HepG2 (cell line): ENCODE data around the gene PPP1R12C. TPM values are rescaled to one million over a fixed set of nuclear protein-coding genes. Genes with fewer than 3 reads are reported as not detected.

Source experiments
- ATAC-seq: fragments of 200-7000 bp; cut with Tn5 transposase; 3 replicates; pipeline ENCODE4 v1.9.1; 2020; ENCODE audit warnings: mild to moderate bottlenecking, moderate library complexity
- BruUV-seq: library from RNA; stranded (reverse); fragments of 400-500 nt; replicated peaks from 2 replicates; lab custom pipeline; 2021; lab: Mats Ljungman, UMichigan
- CTCF ChIA-PET: fragments of 300-600 bp; formaldehyde crosslinking; extraction: SDS; loops from one replicate; lab custom pipeline; 2021; ENCODE audit warnings: low total read pairs, inconsistent platforms, low intra/inter-chr PET ratio; lab: Yijun Ruan, JAX
- POLR2A ChIA-PET: fragments of 350-600 bp; sonication (Branson Sonifier 250); formaldehyde crosslinking; loops from one replicate; lab custom pipeline; 2020; ENCODE audit warnings: antibody characterized with exemption, inconsistent platforms; lab: Yijun Ruan, JAX
- DNase-seq: peaks from one replicate; pipeline ENCODE4 v3.0.0-alpha.2; 2015; ENCODE audit warnings: low spot score
- FAIRE-seq: peaks from 3 replicates; lab custom pipeline; 2011; peaks lifted over from hg19 to GRCh38; lab: Jason Lieb, UNC
- H2AFZ ChIP-seq: one replicate; pipeline ENCODE4 v1.6.1; 2011; ENCODE audit warnings: low read length, inconsistent platforms
- H3K27ac ChIP-seq: fragments of 300-600 bp; 3 replicates; pipeline ENCODE4 v1.8.0; 2011; ENCODE audit warnings: mixed run types, mild to moderate bottlenecking, mixed read lengths, low read length, inconsistent platforms; ENCODE audit not compliant: insufficient read depth; ENCODE audit errors: extremely low read length
- H3K27me3 ChIP-seq, 2 experiments: fragments of 200-600 bp in 1 of 2; 2 replicates in 1 of 2; 3 replicates in 1 of 2; pipeline versions ENCODE4 v1.6.0 to v1.8.0; 2011; ENCODE audit warnings: low read length in 2 of 2, mild to moderate bottlenecking in 2 of 2, moderate library complexity in 2 of 2, inconsistent platforms in 1 of 2; ENCODE audit not compliant: insufficient read depth in 2 of 2, control insufficient read depth in 1 of 2
- H3K36me3 ChIP-seq, 2 experiments: fragments of 200-600 bp in 1 of 2; replicated peaks in 1 of 2; 2 replicates in 1 of 2; 3 replicates in 1 of 2; pipeline versions ENCODE4 v1.5.1 to v1.8.0; 2011; ENCODE audit warnings: low read length in 2 of 2, inconsistent platforms in 1 of 2; ENCODE audit not compliant: insufficient read depth in 2 of 2, control insufficient read depth in 1 of 2
- H3K4me1 ChIP-seq: 2 replicates; pipeline ENCODE4 v1.5.1; 2012; ENCODE audit warnings: low read length, inconsistent platforms; ENCODE audit not compliant: insufficient read depth
- H3K4me2 ChIP-seq: 2 replicates; pipeline ENCODE4 v1.6.0; 2011; ENCODE audit warnings: low read depth, low read length, inconsistent platforms
- H3K4me3 ChIP-seq, 3 experiments: fragments of 200-600 bp in 1 of 3; sonication (generic), shearing (Covaris generic) in 1 of 3; replicated peaks in 1 of 3; 2 replicates each; pipeline ENCODE4 v1.5.1; 2011 to 2016; ENCODE audit warnings: low read length in 3 of 3, inconsistent platforms in 2 of 3, low read depth in 2 of 3, mild to moderate bottlenecking in 2 of 3, control low read depth in 1 of 3, mixed read lengths in 1 of 3; ENCODE audit not compliant: insufficient read depth in 1 of 3
- H3K79me2 ChIP-seq: one replicate; pipeline ENCODE4 v1.6.1; 2011; ENCODE audit warnings: low read length, inconsistent platforms; ENCODE audit not compliant: insufficient read depth
- H3K9ac ChIP-seq: 2 replicates; pipeline ENCODE4 v1.6.0; 2011; ENCODE audit warnings: mild to moderate bottlenecking, low read depth, low read length, inconsistent platforms; ENCODE audit not compliant: insufficient read depth
- H3K9me3 ChIP-seq: 2 replicates; pipeline ENCODE4 v1.5.1; 2012; ENCODE audit warnings: mild to moderate bottlenecking, low read length
- H4K20me1 ChIP-seq: 2 replicates; pipeline ENCODE4 v1.6.0; 2011; ENCODE audit warnings: inconsistent platforms, mild to moderate bottlenecking, low read length, moderate library complexity; ENCODE audit not compliant: insufficient read depth
- PTBP1 ChIP-seq: fragments of 200-400 bp; formaldehyde crosslinking; IDR thresholded peaks from 2 replicates; pipeline ENCODE4 v1.6.1; 2018; ENCODE audit warnings: low read length, low read depth; ENCODE audit not compliant: poor library complexity, severe bottlenecking
- RBFOX2 ChIP-seq: fragments of 200-400 bp; formaldehyde crosslinking; IDR thresholded peaks from 2 replicates; pipeline ENCODE4 v1.6.1; 2017; ENCODE audit warnings: low read depth, mild to moderate bottlenecking, low read length
- ZNF264 ChIP-seq: sonication (generic); formaldehyde crosslinking; IDR thresholded peaks from 2 replicates; pipeline ENCODE4 v1.4.0; 2020; ENCODE audit warnings: missing genetic modification reagents
- WGBS: methylation state at CpG from one replicate; pipeline ENCODE4 v1.1.6; 2017; ENCODE audit warnings: low lambda C conversion rate; 5-methylcytosine and 5-hydroxymethylcytosine counted together
- in situ Hi-C: cut with HindIII; loops from 2 replicates; pipeline ENCODE4 v1.10.0; 2017; ENCODE audit warnings: low pct_unique_long_range_greater_than_20kb; ENCODE audit not compliant: extremely low pct_ligation_motif_present
- intact Hi-C: fragments of 100-400 bp; cut with micrococcal nuclease; formaldehyde crosslinking; loops from one replicate; pipeline ENCODE4 v1.10.0; 2022; ENCODE audit not compliant: unreplicated experiment
- polyA plus RNA-seq, 8 experiments: library from polyadenylated mRNA; depleted of rRNA in 3 of 8; stranded (reverse) in 7 of 8; unstranded in 1 of 8; fragments of >200 nt; fragmentation: Illumina TruSeq in 4 of 8; extraction: Trizol in 4 of 8; gene quantifications; 2 replicates each; pipeline versions ENCODE4 v1.2.1 to v1.2.3, GENCODE V29; 2011 to 2016; ENCODE audit warnings: low read depth in 4 of 8, missing spikeins in 1 of 8, mixed read lengths in 1 of 8; ENCODE audit not compliant: insufficient read depth in 1 of 8
- total RNA-seq, 5 experiments: library from RNA; depleted of rRNA; stranded (reverse); fragments of >200 nt; fragmentation: Illumina TruSeq; extraction: Trizol; gene quantifications; 2 replicates each; pipeline ENCODE4 v1.2.3, GENCODE V29; 2016; ENCODE audit warnings: low read depth in 1 of 5
- TF ChIP-seq, protein P1 (sequence below): sonication (generic); formaldehyde crosslinking; IDR thresholded peaks from 2 replicates; pipeline ENCODE4 v1.4.0; 2020; ENCODE audit warnings: missing genetic modification reagents

Gene PPP1R12C
- total and polyA plus RNA-seq, 2 of the 13 experiments (the other 11 are each of a cell fraction or from before 2014, with no cell fraction given) = 29.7 to 30.3 TPM

DNA sequence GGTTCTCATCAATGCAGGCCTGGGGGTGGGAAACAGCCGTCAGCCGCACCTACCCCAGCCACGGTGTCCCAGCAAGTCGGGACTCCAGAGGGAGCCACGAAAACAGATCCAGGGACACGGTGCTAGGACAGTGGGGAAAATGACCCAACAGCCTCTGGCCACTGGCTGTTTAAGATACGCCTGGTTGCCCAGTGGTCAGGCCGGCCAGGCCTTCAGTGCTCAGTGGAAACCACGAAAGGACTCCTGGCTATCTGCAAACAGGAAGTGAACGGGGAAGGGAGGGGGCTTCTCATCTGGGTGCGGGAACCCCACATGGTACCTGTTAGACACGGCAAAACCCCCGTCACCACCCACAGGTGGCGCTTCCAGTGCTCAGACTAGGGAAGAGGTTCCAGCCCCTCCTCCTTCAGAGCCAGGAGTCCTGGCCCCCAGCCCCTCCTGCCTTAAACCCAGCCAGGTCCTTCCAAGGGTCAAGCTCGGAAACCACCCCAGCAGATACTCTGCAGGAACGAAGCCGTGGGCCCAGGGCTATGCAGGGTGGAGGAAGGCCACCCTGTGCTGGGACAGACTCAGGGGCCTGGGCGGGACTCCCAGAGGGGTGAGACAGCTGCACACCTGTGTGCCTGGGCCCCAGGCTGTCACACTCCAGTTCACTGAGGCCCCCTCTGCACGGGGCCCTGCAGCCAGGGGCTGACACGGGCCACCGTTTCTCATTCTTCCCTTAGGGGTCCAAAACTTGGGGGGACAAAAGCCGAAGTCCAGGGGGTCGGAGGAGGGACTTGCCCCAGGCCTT is 4.5 kb downstream of the PPP1R12C start:
- Histone ChIP-seq H3K27ac (no peak overlapping the region), H3K4me3 (no peak overlapping the region), H2AFZ (no peak overlapping the region), H4K20me1 (peaks cover 14% of the 10 kb centered on the region), H3K4me2 (no peak overlapping the region), H3K79me2 (peaks cover 32% of the 10 kb centered on the region), H3K9ac (0 out of 2 replicates have a peak overlapping the region, but pooled peaks have one; percentile 29), H3K36me3 (peaks cover 5 to 7% of the 10 kb centered on the region in 2 experiments; a peak in 4 of 5 replicates)
- ChIA-PET POLR2A (no interaction called here), CTCF (no interaction called here)
- in situ Hi-C loops (no loop called here), intact Hi-C loops (no loop called here)
- no TSS peak for BruUV-seq
- DNase-seq = no peak
- FAIRE-seq = no peak
- TF ChIP-seq, protein P1, sequence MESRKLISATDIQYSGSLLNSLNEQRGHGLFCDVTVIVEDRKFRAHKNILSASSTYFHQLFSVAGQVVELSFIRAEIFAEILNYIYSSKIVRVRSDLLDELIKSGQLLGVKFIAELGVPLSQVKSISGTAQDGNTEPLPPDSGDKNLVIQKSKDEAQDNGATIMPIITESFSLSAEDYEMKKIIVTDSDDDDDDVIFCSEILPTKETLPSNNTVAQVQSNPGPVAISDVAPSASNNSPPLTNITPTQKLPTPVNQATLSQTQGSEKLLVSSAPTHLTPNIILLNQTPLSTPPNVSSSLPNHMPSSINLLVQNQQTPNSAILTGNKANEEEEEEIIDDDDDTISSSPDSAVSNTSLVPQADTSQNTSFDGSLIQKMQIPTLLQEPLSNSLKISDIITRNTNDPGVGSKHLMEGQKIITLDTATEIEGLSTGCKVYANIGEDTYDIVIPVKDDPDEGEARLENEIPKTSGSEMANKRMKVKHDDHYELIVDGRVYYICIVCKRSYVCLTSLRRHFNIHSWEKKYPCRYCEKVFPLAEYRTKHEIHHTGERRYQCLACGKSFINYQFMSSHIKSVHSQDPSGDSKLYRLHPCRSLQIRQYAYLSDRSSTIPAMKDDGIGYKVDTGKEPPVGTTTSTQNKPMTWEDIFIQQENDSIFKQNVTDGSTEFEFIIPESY = peak; percentile 13; the same call in 1 of the 2 replicates
- TF ChIP-seq PTBP1 = no peak
- TF ChIP-seq, all 625 proteins: peak for 1
- 100% methylated on average over 6 of the region's 23 CpGs for WGBS
- H3K9me3 ChIP-seq = no peaks in the 10 kb centered on the region
- no peaks in the 10 kb centered on the region for H3K27me3 ChIP-seq
- no peak for ATAC-seq
- peaks cover 25% of the 10 kb centered on the region for H3K4me1 ChIP-seq

DNA sequence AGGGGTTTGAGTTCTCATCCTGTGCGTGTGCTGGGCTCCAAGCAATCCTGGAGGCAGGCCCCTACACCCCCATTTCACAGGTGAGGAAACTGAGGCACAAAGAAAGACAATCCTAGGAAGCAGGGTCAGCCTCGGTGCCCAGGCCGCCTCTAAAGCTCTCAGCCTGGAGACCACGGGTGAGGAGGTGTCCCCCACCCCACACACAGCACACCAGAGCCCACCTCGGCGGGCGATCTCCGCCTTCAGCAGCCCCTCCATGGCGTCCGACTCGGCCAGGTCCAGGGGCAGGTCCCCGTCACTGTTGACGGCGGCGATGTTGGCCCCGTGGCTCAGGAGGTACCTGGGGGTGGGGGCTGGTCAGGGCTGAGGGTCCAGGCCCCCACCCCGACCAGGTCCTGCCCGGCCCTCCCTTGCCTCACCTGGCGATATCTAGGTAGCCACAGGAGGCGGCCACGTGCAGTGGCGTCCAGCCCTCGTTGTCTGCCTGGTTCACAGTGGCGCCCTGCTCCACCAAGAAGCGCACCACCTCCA is 5.1 kb downstream of the PPP1R12C start:
- Histone ChIP-seq H3K9me3 (no peaks in the 10 kb centered on the region), H3K4me2 (no peak overlapping the region), H3K36me3 (peaks cover 5 to 7% of the 10 kb centered on the region in 2 experiments; a peak in 4 of 5 replicates), H3K4me3 (no peak overlapping the region), H3K79me2 (peaks cover 32% of the 10 kb centered on the region), H4K20me1 (peaks cover 14% of the 10 kb centered on the region), H3K27me3 (no peaks in the 10 kb centered on the region), H3K9ac (no peak overlapping the region), H3K4me1 (peaks cover 25% of the 10 kb centered on the region), H3K27ac (no peak overlapping the region), H2AFZ (no peak overlapping the region)
- 100% methylated on average over 3 of the region's 25 CpGs for WGBS
- FAIRE-seq (no peak), ATAC-seq (no peak), DNase-seq (no peak)
- CTCF ChIA-PET = no interaction called here
- in situ Hi-C loops = no loop called here
- POLR2A ChIA-PET = no interaction called here
- TF ChIP-seq RBFOX2 (0 out of 2 replicates have a peak, but pooled peaks have one; percentile 32), ZNF264 (CRISPR knock-in tag) (no peak)
- BruUV-seq = no TSS peak
- intact Hi-C loops = no loop called here
